ENCODE data around the gene FLVCR1.

DNA sequence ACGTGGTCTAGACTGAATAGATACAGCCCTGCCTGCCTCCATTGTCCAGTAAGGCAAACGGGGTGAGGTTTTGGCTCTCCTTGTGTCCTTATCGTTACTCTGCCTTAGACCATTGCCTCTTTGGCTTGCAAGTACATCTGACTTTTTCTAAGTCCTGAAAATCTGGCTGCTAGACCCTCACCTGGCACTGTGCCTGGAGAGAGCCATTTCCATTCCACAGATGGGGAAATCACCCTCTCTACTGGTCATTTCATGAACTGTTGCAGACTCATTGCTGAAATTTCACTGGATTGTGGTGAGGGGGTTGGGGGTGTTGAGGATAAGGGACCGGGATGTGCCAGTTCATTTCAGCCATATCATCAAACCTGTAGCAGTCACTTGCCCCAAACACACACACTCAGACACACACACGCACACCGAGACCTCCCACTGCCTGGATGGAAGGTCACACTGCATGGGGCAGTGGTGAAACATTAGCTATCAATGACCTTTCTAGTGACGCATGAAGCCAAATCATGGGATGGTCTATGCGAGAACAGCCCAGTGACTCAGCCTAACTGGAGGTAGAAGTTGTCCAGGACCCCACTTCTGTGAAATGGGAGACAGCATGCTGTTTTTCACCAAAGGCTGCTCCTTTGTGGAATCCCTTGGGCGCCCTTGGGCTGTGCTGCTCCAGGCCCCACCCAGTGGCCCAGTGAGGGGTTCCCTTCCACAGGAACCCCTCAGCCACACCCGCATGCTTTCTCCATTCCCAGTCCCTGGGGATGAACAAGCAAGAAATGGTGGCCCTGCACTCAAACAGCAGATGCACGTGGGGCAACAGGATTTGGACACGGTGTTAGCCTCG lies 57.4 kb downstream of the FLVCR1 start:
- TF ChIP-seq, protein P1, sequence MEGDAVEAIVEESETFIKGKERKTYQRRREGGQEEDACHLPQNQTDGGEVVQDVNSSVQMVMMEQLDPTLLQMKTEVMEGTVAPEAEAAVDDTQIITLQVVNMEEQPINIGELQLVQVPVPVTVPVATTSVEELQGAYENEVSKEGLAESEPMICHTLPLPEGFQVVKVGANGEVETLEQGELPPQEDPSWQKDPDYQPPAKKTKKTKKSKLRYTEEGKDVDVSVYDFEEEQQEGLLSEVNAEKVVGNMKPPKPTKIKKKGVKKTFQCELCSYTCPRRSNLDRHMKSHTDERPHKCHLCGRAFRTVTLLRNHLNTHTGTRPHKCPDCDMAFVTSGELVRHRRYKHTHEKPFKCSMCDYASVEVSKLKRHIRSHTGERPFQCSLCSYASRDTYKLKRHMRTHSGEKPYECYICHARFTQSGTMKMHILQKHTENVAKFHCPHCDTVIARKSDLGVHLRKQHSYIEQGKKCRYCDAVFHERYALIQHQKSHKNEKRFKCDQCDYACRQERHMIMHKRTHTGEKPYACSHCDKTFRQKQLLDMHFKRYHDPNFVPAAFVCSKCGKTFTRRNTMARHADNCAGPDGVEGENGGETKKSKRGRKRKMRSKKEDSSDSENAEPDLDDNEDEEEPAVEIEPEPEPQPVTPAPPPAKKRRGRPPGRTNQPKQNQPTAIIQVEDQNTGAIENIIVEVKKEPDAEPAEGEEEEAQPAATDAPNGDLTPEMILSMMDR (IDR thresholded peaks at IDR 0.05): peak; percentile 28
- TF ChIP-seq ZFX (IDR thresholded peaks at IDR 0.05; ENCODE audit: borderline replicate concordance): no peak

All from 22Rv1 (cell line).